ENCODE results near the gene RBM33. TPM values are rescaled to one million over a fixed set of nuclear protein-coding genes. Genes with fewer than 3 reads are reported as not detected.
A peak's percentile ranks its signal among the peaks of the same experiment; 100 is the strongest.

The RBM33 gene
- polyA plus RNA-seq, 2 of the 4 experiments (the other 2 are of a cell fraction), result 21.7 to 21.9 TPM

DNA sequence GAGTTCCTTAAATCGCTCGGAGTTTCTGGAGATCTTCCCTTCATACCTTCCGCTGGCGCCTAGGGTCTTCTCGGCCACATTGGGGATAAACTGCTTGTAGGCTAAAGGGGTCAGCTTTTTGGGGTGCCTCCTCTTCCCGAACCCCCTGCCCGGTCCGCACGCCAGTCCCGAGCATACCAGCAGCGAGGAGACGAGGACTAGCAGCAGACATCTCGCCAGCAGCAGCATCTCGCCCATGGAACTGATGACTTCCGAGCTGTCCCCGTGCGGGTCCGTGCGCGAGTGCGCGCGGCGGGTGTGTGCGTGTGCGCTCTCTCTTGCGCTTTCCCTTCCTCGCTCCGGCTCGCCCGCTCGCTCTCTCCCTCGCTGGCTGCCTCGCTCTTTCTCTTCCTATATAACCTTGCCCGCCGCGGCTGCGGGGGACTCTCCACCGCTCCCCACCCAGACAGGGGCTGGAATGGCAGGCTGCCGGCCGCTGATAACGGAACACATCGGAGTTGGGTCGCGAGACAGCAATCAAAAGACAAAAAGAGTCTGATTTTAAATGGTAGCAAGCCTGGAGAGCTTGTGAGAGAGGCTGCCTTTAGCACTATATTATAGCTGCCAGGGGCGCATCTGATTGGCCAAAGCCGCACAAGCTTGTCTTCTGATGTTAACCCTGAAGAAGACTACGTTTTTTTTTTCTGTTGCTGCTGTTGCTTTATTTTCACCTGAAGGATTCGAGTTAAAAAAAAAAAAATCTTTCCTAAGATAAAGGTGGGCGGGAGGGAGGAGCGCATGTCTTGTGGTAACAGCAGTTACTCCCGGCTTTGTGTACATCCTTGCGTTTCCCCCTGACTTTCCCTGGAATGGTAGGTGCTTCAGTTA, 167.7 kb downstream of the RBM33 start, which contains the start of gene SHH:
Gene SHH, minus strand, starts transcription at position 569 of the 867 bp plus-strand sequence. Its CDS starts 341 bp downstream, at position 228.
- H3K27ac ChIP-seq, result peak within 1 kb of the TSS; percentile 11 to 69; a peak in 5 of 6 replicates
- H3K4me2 ChIP-seq, result peak within 1 kb of the TSS; percentile 94
- FAIRE-seq (no peak), ATAC-seq (peak; percentile 26 to 28; a peak in 3 of 6 replicates), DNase-seq (ENCODE audit: low read depth in 1 of 2, low spot score in 1 of 2) (peak in 1 of 2 experiments; percentile 41)
- H3K9me3 ChIP-seq, result no peaks in the 10 kb centered on the region; the same call in 2 of the 3 replicates
- ChIA-PET CTCF (interaction anchor here (0.7 to 7.4 kb wide), 6 partner anchors 16 to 1462 kb away, joined by 3 to 55 read pairs (median 6); no protein-coding TSS in a partner anchor), POLR2A (interaction anchor here (0.6 kb wide), 1 partner anchor 566 kb away, joined by 3 read pairs; no protein-coding TSS in a partner anchor)
- no peak for TF ChIP-seq RAD21 (conservative IDR thresholded peaks at IDR 0.05 in 1 of 2, IDR thresholded peaks at IDR 0.05 in 1 of 2)
- TF ChIP-seq GATA3 (IDR thresholded peaks at IDR 0.05; ENCODE audit: borderline replicate concordance), result no peak
- no peak for TF ChIP-seq HOXB5 (CRISPR knock-in tag; IDR thresholded peaks at IDR 0.05)
- TF ChIP-seq, protein P1, sequence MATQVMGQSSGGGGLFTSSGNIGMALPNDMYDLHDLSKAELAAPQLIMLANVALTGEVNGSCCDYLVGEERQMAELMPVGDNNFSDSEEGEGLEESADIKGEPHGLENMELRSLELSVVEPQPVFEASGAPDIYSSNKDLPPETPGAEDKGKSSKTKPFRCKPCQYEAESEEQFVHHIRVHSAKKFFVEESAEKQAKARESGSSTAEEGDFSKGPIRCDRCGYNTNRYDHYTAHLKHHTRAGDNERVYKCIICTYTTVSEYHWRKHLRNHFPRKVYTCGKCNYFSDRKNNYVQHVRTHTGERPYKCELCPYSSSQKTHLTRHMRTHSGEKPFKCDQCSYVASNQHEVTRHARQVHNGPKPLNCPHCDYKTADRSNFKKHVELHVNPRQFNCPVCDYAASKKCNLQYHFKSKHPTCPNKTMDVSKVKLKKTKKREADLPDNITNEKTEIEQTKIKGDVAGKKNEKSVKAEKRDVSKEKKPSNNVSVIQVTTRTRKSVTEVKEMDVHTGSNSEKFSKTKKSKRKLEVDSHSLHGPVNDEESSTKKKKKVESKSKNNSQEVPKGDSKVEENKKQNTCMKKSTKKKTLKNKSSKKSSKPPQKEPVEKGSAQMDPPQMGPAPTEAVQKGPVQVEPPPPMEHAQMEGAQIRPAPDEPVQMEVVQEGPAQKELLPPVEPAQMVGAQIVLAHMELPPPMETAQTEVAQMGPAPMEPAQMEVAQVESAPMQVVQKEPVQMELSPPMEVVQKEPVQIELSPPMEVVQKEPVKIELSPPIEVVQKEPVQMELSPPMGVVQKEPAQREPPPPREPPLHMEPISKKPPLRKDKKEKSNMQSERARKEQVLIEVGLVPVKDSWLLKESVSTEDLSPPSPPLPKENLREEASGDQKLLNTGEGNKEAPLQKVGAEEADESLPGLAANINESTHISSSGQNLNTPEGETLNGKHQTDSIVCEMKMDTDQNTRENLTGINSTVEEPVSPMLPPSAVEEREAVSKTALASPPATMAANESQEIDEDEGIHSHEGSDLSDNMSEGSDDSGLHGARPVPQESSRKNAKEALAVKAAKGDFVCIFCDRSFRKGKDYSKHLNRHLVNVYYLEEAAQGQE (IDR thresholded peaks at IDR 0.05), result no peak
- no peak for TF ChIP-seq HOXA7 (CRISPR knock-in tag; IDR thresholded peaks at IDR 0.05)
- no peak for TF ChIP-seq RARB (CRISPR knock-in tag; IDR thresholded peaks at IDR 0.05)
- TF ChIP-seq, protein P2, sequence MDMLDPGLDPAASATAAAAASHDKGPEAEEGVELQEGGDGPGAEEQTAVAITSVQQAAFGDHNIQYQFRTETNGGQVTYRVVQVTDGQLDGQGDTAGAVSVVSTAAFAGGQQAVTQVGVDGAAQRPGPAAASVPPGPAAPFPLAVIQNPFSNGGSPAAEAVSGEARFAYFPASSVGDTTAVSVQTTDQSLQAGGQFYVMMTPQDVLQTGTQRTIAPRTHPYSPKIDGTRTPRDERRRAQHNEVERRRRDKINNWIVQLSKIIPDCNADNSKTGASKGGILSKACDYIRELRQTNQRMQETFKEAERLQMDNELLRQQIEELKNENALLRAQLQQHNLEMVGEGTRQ (IDR thresholded peaks at IDR 0.05), result no peak
- TF ChIP-seq EHF (CRISPR knock-in tag; IDR thresholded peaks at IDR 0.05), result no peak
- no peak for TF ChIP-seq TFCP2L1 (CRISPR knock-in tag; IDR thresholded peaks at IDR 0.05)
- TF ChIP-seq RNF2 (IDR thresholded peaks at IDR 0.05; ENCODE audit: borderline replicate concordance, low read depth), result peak; percentile 55; the same call in 1 of the 2 replicates
- TF ChIP-seq KDM5A (IDR thresholded peaks at IDR 0.05), result no peak
- TF ChIP-seq MAFK (IDR thresholded peaks at IDR 0.05; ENCODE audit: partially characterized antibody), result no peak
- peak; percentile 89; the same call in 1 of the 2 replicates for TF ChIP-seq HDAC2 (IDR thresholded peaks at IDR 0.05)
- no peak for TF ChIP-seq BHLHE40 (IDR thresholded peaks at IDR 0.05; ENCODE audit: low read depth, low read length)
- TF ChIP-seq NR3C1 (IDR thresholded peaks at IDR 0.05), result no peak
- H3K4me3 ChIP-seq, result peak within 1 kb of the TSS; percentile 51
- WGBS (ENCODE audit: missing lambda C conversion rate), result 7% methylated on average over 45 of the region's 53 CpGs
- H3K4me1 ChIP-seq, result peaks cover 48% of the 10 kb centered on the region

DNA sequence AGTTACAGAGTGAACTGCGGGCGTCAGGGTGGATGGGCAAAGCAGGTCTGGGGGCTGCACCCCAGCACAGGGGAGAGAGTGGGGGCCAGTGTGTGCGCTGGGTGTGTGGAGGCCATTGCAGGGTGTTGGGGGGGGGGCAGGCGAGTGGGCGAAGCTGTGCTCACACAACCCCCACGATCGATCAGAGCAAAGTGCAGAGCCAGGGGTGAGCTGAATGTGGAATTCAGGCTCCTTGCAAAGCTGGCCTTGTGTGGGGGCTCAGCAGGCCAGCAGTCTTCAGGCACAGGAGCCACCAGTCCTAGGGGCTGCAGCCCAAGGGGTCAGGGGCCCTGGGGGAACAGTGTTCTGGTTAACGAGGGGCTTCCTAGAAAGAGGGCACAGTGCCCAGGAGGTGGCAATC, 168.7 kb downstream of the RBM33 start:
- H3K4me2 ChIP-seq, result no peak overlapping the region
- no peak for TF ChIP-seq PBX3 (IDR thresholded peaks at IDR 0.05)
- TF ChIP-seq HOXB5 (CRISPR knock-in tag; IDR thresholded peaks at IDR 0.05), result no peak
- no peak for TF ChIP-seq CBX2 (IDR thresholded peaks at IDR 0.05; ENCODE audit: borderline replicate concordance, low read depth)
- no peak for TF ChIP-seq FOSB (CRISPR knock-in tag; IDR thresholded peaks at IDR 0.05)
- TF ChIP-seq HDAC2 (IDR thresholded peaks at IDR 0.05), result no peak
- TF ChIP-seq POLR2AphosphoS2 (conservative IDR thresholded peaks at IDR 0.05; ENCODE audit: low read length), result no peak
- FAIRE-seq, result no peak
- POLR2A ChIA-PET, result no interaction called here
- H3K4me3 ChIP-seq, result no peak overlapping the region
- no peak for DNase-seq (ENCODE audit: low read depth in 1 of 2, low spot score in 1 of 2)
- 61% methylated on average over 8 of the region's 8 CpGs for WGBS (ENCODE audit: missing lambda C conversion rate)
- H3K9me3 ChIP-seq, result no peaks in the 10 kb centered on the region; the same call in 2 of the 3 replicates
- no peak overlapping the region for H3K27ac ChIP-seq
- no peak for ATAC-seq
- peaks cover 39% of the 10 kb centered on the region for H3K4me1 ChIP-seq
- CTCF ChIA-PET, result interaction anchor here (0.7 to 7.4 kb wide), 11 partner anchors 8 to 1461 kb away, joined by 3 to 55 read pairs (median 6); no protein-coding TSS in a partner anchor

All from A549 (cell line).